HepG2 (cell line): ENCODE measurements around the gene SH3BGRL2. TPM values are rescaled to one million over a fixed set of nuclear protein-coding genes. Genes with fewer than 3 reads are reported as not detected.
A peak's percentile ranks its signal among the peaks of the same experiment; 100 is the strongest.

Source experiments
- ATAC-seq: fragments of 200-7000 bp; cut with Tn5 transposase; 3 replicates; pipeline ENCODE4 v1.9.1; 2020; ENCODE audit warnings: mild to moderate bottlenecking, moderate library complexity
- BruUV-seq: library from RNA; stranded (reverse); fragments of 400-500 nt; replicated peaks from 2 replicates; lab custom pipeline; 2021; lab: Mats Ljungman, UMichigan
- CTCF ChIA-PET: fragments of 300-600 bp; formaldehyde crosslinking; extraction: SDS; loops from one replicate; lab custom pipeline; 2021; ENCODE audit warnings: low total read pairs, inconsistent platforms, low intra/inter-chr PET ratio; lab: Yijun Ruan, JAX
- POLR2A ChIA-PET: fragments of 350-600 bp; sonication (Branson Sonifier 250); formaldehyde crosslinking; loops from one replicate; lab custom pipeline; 2020; ENCODE audit warnings: antibody characterized with exemption, inconsistent platforms; lab: Yijun Ruan, JAX
- DNase-seq: peaks from one replicate; pipeline ENCODE4 v3.0.0-alpha.2; 2015; ENCODE audit warnings: low spot score
- FAIRE-seq: peaks from 3 replicates; lab custom pipeline; 2011; peaks lifted over from hg19 to GRCh38; lab: Jason Lieb, UNC
- H2AFZ ChIP-seq: one replicate; pipeline ENCODE4 v1.6.1; 2011; ENCODE audit warnings: low read length, inconsistent platforms
- H3K27ac ChIP-seq: fragments of 300-600 bp; 3 replicates; pipeline ENCODE4 v1.8.0; 2011; ENCODE audit warnings: mixed run types, mild to moderate bottlenecking, mixed read lengths, low read length, inconsistent platforms; ENCODE audit not compliant: insufficient read depth; ENCODE audit errors: extremely low read length
- H3K27me3 ChIP-seq, 2 experiments: fragments of 200-600 bp in 1 of 2; 2 replicates in 1 of 2; 3 replicates in 1 of 2; pipeline versions ENCODE4 v1.6.0 to v1.8.0; 2011; ENCODE audit warnings: low read length in 2 of 2, mild to moderate bottlenecking in 2 of 2, moderate library complexity in 2 of 2, inconsistent platforms in 1 of 2; ENCODE audit not compliant: insufficient read depth in 2 of 2, control insufficient read depth in 1 of 2
- H3K36me3 ChIP-seq, 2 experiments: fragments of 200-600 bp in 1 of 2; replicated peaks in 1 of 2; 2 replicates in 1 of 2; 3 replicates in 1 of 2; pipeline versions ENCODE4 v1.5.1 to v1.8.0; 2011; ENCODE audit warnings: low read length in 2 of 2, inconsistent platforms in 1 of 2; ENCODE audit not compliant: insufficient read depth in 2 of 2, control insufficient read depth in 1 of 2
- H3K4me1 ChIP-seq: 2 replicates; pipeline ENCODE4 v1.5.1; 2012; ENCODE audit warnings: low read length, inconsistent platforms; ENCODE audit not compliant: insufficient read depth
- H3K4me2 ChIP-seq: 2 replicates; pipeline ENCODE4 v1.6.0; 2011; ENCODE audit warnings: low read depth, low read length, inconsistent platforms
- H3K4me3 ChIP-seq, 3 experiments: fragments of 200-600 bp in 1 of 3; sonication (generic), shearing (Covaris generic) in 1 of 3; replicated peaks in 1 of 3; 2 replicates each; pipeline ENCODE4 v1.5.1; 2011 to 2016; ENCODE audit warnings: low read length in 3 of 3, inconsistent platforms in 2 of 3, low read depth in 2 of 3, mild to moderate bottlenecking in 2 of 3, control low read depth in 1 of 3, mixed read lengths in 1 of 3; ENCODE audit not compliant: insufficient read depth in 1 of 3
- H3K79me2 ChIP-seq: one replicate; pipeline ENCODE4 v1.6.1; 2011; ENCODE audit warnings: low read length, inconsistent platforms; ENCODE audit not compliant: insufficient read depth
- H3K9ac ChIP-seq: 2 replicates; pipeline ENCODE4 v1.6.0; 2011; ENCODE audit warnings: mild to moderate bottlenecking, low read depth, low read length, inconsistent platforms; ENCODE audit not compliant: insufficient read depth
- H3K9me3 ChIP-seq: 2 replicates; pipeline ENCODE4 v1.5.1; 2012; ENCODE audit warnings: mild to moderate bottlenecking, low read length
- H4K20me1 ChIP-seq: 2 replicates; pipeline ENCODE4 v1.6.0; 2011; ENCODE audit warnings: inconsistent platforms, mild to moderate bottlenecking, low read length, moderate library complexity; ENCODE audit not compliant: insufficient read depth
- MAFF ChIP-seq: IDR thresholded peaks from 2 replicates; pipeline ENCODE4 v1.6.1; 2011; ENCODE audit warnings: low read depth, low read length, improper control_type of control experiment
- MAFK ChIP-seq, 2 experiments: IDR thresholded peaks in 1 of 2; conservative IDR thresholded peaks in 1 of 2; 2 replicates each; pipeline ENCODE4 v1.6.1; 2011; ENCODE audit warnings: improper control_type of control experiment in 2 of 2, low read length in 2 of 2
- MAZ ChIP-seq, 2 experiments: sonication (generic) in 1 of 2; formaldehyde crosslinking in 1 of 2; IDR thresholded peaks; 2 replicates each; pipeline versions ENCODE4 v1.5.0 to v1.6.1; 2012 to 2020; ENCODE audit warnings: low read depth in 2 of 2, mild to moderate bottlenecking in 2 of 2, borderline replicate concordance in 1 of 2, improper control_type of control experiment in 1 of 2, low read length in 1 of 2, missing genetic modification reagents in 1 of 2, moderate library complexity in 1 of 2
- PHF20 ChIP-seq: sonication (generic); formaldehyde crosslinking; IDR thresholded peaks from 2 replicates; pipeline ENCODE4 v1.5.0; 2020; ENCODE audit warnings: mild to moderate bottlenecking, missing genetic modification reagents
- REST ChIP-seq, 2 experiments: IDR thresholded peaks; 2 replicates each; pipeline ENCODE4 v1.6.1; 2011 to 2012; ENCODE audit warnings: low read length in 2 of 2, borderline replicate concordance in 1 of 2, low read depth in 1 of 2, mild to moderate bottlenecking in 1 of 2, moderate library complexity in 1 of 2
- ZNF225 ChIP-seq: sonication (generic); formaldehyde crosslinking; IDR thresholded peaks from 2 replicates; pipeline ENCODE4 v1.4.0; 2020; ENCODE audit warnings: mild to moderate bottlenecking, missing genetic modification reagents
- ZNF768 ChIP-seq: sonication (generic); formaldehyde crosslinking; IDR thresholded peaks from 2 replicates; pipeline ENCODE4 v1.4.0; 2020; ENCODE audit warnings: missing genetic modification reagents
- ZNF790 ChIP-seq: sonication (generic); formaldehyde crosslinking; IDR thresholded peaks from 2 replicates; pipeline ENCODE4 v1.8.0; 2022; ENCODE audit warnings: missing genetic modification reagents, mild to moderate bottlenecking, borderline replicate concordance
- in situ Hi-C: cut with HindIII; loops from 2 replicates; pipeline ENCODE4 v1.10.0; 2017; ENCODE audit warnings: low pct_unique_long_range_greater_than_20kb; ENCODE audit not compliant: extremely low pct_ligation_motif_present
- intact Hi-C: fragments of 100-400 bp; cut with micrococcal nuclease; formaldehyde crosslinking; loops from one replicate; pipeline ENCODE4 v1.10.0; 2022; ENCODE audit not compliant: unreplicated experiment
- polyA plus RNA-seq, 8 experiments: library from polyadenylated mRNA; depleted of rRNA in 3 of 8; stranded (reverse) in 7 of 8; unstranded in 1 of 8; fragments of >200 nt; fragmentation: Illumina TruSeq in 4 of 8; extraction: Trizol in 4 of 8; gene quantifications; 2 replicates each; pipeline versions ENCODE4 v1.2.1 to v1.2.3, GENCODE V29; 2011 to 2016; ENCODE audit warnings: low read depth in 4 of 8, missing spikeins in 1 of 8, mixed read lengths in 1 of 8; ENCODE audit not compliant: insufficient read depth in 1 of 8
- total RNA-seq, 5 experiments: library from RNA; depleted of rRNA; stranded (reverse); fragments of >200 nt; fragmentation: Illumina TruSeq; extraction: Trizol; gene quantifications; 2 replicates each; pipeline ENCODE4 v1.2.3, GENCODE V29; 2016; ENCODE audit warnings: low read depth in 1 of 5

The SH3BGRL2 gene
- total and polyA plus RNA-seq, 2 of the 13 experiments (the other 11 are each of a cell fraction or from before 2014, with no cell fraction given) = 10.9 to 28.8 TPM

- DNase-seq (no peak), ATAC-seq (no peak), FAIRE-seq (no peak)
- Histone ChIP-seq H4K20me1 (no peaks in the 10 kb centered on the region), H3K9me3 (no peaks in the 10 kb centered on the region), H3K36me3 (no peaks in the 10 kb centered on the region), H2AFZ (no peak overlapping the region), H3K27me3 (no peaks in the 10 kb centered on the region), H3K79me2 (no peaks in the 10 kb centered on the region), H3K4me1 (peaks cover 54% of the 10 kb centered on the region), H3K27ac (no peak overlapping the region), H3K4me2 (no peak overlapping the region), H3K4me3 (no peak overlapping the region), H3K9ac (no peak overlapping the region)
- ChIA-PET POLR2A (no interaction called here), CTCF (no interaction called here)
- TF ChIP-seq REST (IDR thresholded peaks at IDR 0.05; ENCODE audit: borderline replicate concordance in 1 of 2, low read depth in 1 of 2, low read length in 2 of 2) (no peak), PHF20 (no peak), MAZ (IDR thresholded peaks at IDR 0.05; ENCODE audit: borderline replicate concordance, low read depth, low read length) (no peak), MAZ (CRISPR knock-in tag; IDR thresholded peaks at IDR 0.05; ENCODE audit: low read depth) (no peak), ZNF790 (CRISPR knock-in tag) (no peak), MAFF (peak; percentile 97), MAFK (conservative IDR thresholded peaks at IDR 0.05 in 1 of 2, IDR thresholded peaks at IDR 0.05 in 1 of 2; ENCODE audit: low read length in 2 of 2) (peak; percentile 97 to 99), ZNF225 (CRISPR knock-in tag) (no peak), ZNF768 (CRISPR knock-in tag) (no peak)
- intact Hi-C loops = no loop called here
- no TSS peak for BruUV-seq
- in situ Hi-C loops = no loop called here
These were observed 5.4 kb upstream of the SH3BGRL2 start for GRCh38 chr6:79625746-79626145.
